GM08714 (cell line): Measurements from ENCODE around the gene PALLD.
A peak's percentile ranks its signal among the peaks of the same experiment; 100 is the strongest.

Source experiments
- H3K4me3 ChIP-seq: fragments of 200-500 bp; sonication (Bioruptor generic); 2 replicates; pipeline ENCODE4 v1.5.1; 2014; ENCODE audit warnings: mild to moderate bottlenecking, low read length, inconsistent platforms
- ZNF274 ChIP-seq: IDR thresholded peaks from 2 replicates; pipeline ENCODE4 v1.6.1; 2012; ENCODE audit warnings: mild to moderate bottlenecking, low read depth, low read length

Gene PALLD

DNA sequence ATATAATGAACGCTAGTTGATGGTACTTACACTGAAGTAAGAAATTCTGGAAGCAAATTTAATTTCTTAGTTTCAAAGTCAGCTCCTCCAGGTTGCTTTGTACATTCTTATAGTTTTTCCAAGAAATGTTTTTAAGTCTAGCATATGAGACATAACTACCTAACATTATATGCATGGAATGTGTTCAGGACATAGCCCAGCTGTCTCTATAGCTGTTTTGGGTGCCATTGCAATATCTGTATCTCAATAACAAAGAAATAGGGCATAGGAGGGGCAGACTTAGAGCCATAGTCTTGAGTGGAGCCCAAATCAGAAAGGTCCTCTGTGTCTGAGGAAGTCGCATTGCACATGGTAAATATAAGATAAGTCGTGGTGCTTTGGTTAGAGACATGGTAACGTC is 369.8 kb downstream of the PALLD start:
- no peak for TF ChIP-seq ZNF274

GRCh38 chr4:168867128-168867527 is 370.3 kb downstream of the PALLD start:
- TF ChIP-seq ZNF274, result no peak
- H3K4me3 ChIP-seq, result no peak overlapping the region

More for the DNA sequence above, 369.8 kb downstream of the PALLD start:
- no peak overlapping the region for H3K4me3 ChIP-seq

- no peak for TF ChIP-seq ZNF274
- H3K4me3 ChIP-seq, result no peak overlapping the region
Measured at GRCh38 chr4:168868044-168868781, 371.4 kb downstream of the PALLD start.

- no peak overlapping the region for H3K4me3 ChIP-seq
- TF ChIP-seq ZNF274, result no peak
Measured at GRCh38 chr4:168868802-168869201, 371.9 kb downstream of the PALLD start.

DNA sequence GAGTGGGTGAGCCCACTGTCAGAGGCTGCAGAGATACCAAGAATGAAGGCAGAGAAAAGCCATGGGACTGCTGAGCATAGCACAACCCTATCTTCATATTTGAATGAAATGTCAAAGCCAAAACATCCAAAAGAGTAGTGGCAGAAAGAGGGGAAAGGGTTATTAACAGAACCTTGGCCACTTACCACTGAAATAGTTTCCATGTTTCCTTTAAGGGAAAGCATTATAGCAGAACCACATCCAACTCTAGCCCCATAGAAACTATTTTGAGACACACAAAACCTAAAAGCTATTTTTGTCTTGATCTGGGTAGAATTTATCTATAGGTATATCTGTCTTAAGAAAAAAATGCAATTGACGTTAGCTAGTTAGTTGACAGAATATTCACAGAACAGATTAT is 373.2 kb downstream of the PALLD start:
- TF ChIP-seq ZNF274, result no peak
- H3K4me3 ChIP-seq, result no peak overlapping the region

- no peak overlapping the region for H3K4me3 ChIP-seq
- no peak for TF ChIP-seq ZNF274
Measured at GRCh38 chr4:168871632-168872031, 374.8 kb downstream of the PALLD start.

- no peak overlapping the region for H3K4me3 ChIP-seq
- TF ChIP-seq ZNF274, result no peak
Measured at GRCh38 chr4:168874083-168874482, 377.2 kb downstream of the PALLD start.

DNA sequence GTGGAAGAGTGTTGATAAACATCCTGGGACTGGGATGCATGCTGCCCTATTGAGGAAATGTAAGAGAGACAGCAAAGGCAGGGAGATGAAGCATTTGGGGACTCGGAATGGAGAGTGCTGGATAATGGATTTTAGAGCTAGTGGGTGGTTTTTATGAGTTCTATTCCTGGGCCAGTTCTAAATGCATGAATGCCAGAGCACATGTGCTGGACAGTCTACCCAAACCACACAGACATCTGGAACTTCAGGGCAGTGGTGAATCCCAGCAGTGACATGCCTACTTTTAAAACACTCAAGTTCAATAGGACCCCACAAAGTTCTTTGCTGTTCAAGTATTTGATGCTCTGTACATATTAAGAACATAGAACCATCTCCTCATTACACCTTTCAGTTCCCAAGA is 379.3 kb downstream of the PALLD start:
- TF ChIP-seq ZNF274, result no peak
- no peak overlapping the region for H3K4me3 ChIP-seq

DNA sequence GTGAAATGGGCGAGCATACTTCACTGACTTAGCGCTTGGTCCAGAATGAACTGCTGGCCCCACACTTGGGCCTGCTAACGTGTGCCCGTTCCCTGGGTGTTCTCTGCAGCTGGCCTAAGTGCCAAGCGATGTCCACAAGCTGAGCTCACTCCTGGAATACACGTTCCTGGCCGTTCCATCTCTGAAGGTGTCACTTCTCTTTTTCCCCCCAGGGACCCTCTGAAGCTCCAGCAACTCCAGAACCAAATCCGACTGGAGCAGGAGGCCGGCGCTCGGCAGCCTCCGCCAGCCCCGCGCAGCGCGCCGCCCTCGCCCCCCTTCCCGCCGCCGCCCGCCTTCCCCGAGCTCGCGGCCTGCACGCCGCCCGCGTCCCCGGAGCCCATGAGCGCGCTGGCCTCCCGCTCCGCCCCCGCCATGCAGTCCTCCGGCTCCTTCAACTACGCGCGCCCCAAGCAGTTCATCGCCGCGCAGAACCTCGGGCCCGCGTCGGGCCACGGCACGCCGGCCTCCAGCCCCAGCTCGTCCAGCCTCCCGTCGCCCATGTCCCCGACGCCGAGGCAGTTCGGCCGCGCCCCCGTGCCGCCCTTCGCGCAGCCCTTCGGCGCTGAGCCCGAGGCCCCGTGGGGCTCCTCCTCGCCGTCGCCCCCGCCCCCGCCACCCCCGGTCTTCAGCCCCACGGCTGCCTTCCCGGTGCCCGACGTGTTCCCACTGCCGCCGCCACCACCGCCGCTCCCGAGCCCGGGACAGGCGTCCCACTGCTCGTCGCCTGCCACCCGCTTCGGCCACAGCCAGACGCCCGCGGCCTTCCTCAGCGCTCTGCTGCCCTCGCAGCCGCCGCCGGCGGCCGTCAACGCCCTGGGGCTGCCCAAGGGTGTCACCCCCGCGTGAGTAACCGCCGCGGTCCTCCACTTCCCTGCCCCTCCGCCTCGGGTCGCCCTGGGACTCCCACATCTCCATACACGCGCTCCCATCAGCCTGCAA is 380.9 kb downstream of the PALLD start:
- H3K4me3 ChIP-seq, result peak overlapping the region; percentile 32; the same call in 1 of the 2 replicates
- no peak for TF ChIP-seq ZNF274

DNA sequence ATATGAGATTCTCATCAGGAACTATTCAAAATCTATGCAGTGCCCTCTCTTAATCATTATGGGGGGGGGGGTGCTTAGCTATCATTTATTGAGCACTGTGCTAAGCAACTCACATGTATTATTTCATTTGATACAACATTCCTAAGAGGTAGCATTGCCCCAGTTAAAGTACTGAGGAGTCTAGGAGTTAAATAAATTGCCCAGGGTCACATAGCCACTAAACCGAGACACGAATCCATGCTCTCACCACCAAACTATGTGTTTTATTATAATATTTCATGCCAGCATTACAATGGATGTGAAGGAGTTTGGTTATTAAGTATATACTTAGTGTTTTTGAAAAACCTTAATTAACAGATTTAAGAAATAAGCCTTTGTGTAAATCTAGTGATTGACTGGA is 381.8 kb downstream of the PALLD start:
- no peak overlapping the region for H3K4me3 ChIP-seq
- no peak for TF ChIP-seq ZNF274

GRCh38 chr4:168879188-168879587 is 382.3 kb downstream of the PALLD start:
- H3K4me3 ChIP-seq, result no peak overlapping the region
- TF ChIP-seq ZNF274, result no peak

DNA sequence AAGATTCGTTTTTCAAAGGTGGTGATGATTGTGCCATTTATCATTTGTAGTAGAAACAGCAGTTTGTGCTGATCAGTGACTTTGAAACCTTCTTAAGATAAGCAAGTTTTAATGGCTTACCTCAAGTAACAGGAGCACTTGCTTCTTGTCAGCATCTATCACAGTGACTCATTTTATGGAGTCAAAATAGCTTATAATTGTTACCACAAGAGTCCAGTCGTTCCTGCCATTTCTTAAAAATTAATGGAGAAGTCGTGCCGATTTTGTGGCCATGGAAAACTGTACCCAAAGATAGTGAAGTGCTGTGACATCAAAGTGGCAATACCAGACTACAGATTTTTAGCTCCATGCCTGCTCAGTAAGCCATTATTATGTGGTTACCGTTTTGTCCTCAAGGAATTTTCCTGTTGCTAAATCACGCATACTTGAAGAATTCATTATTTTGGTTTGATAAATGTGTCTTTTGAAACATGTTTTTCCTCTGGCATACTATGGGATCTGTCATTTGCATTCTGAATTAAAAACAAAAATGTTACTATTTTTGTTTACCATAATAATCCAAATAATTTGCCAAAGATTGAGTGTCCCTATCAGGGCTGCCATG is 383.3 kb downstream of the PALLD start:
- no peak for TF ChIP-seq ZNF274
- no peak overlapping the region for H3K4me3 ChIP-seq

DNA sequence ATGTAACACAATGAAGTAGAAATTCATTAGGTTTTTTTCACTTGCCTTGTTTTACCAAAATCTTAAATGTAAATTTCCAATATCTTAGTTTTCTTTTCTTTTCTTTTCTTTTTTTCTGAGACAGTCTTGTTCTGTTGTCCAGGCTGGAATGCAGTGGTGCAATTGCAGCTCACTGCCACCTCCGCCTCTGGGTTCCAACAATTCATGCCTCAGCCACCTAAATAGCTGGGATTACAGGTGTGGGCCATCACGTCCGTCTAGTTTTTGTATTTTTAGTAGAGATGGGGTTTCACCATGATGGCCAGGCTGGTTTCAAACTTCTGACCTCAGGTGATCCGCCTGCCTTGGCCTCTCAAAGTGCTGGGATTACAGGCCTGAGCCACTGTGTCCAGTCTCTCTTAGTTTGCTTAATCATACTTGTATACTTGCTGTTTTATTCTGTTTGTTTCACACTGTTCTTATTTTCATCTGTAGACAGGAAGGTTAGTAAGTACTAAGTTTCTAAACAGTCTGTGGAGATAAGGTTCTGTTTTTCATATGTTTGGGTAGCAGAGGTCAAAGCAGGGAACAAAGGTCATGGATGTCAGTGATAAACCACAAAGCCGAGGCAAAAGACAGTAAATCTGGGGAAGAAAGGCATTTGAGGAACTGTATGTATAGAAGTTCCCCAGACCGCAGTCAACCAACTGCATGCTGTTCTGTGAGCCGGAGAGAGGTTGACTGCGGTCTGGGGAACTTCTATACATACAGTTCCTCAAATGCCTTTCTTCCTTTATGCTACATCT is 384.2 kb downstream of the PALLD start:
- H3K4me3 ChIP-seq, result no peak overlapping the region
- no peak for TF ChIP-seq ZNF274
